Limb (tissue), 2 donors: ENCODE data around the gene CACNA1C.

Experiments
- DNase-seq, 2 donors: peaks; one replicate each; pipeline ENCODE4 v3.0.0-alpha.2; 2016; ENCODE audit errors: extremely low spot score in 2 of 2

The CACNA1C gene

GRCh38 chr12:2194060-2194459 lies 141.3 kb downstream of the CACNA1C start:
- no peak for DNase-seq

DNA sequence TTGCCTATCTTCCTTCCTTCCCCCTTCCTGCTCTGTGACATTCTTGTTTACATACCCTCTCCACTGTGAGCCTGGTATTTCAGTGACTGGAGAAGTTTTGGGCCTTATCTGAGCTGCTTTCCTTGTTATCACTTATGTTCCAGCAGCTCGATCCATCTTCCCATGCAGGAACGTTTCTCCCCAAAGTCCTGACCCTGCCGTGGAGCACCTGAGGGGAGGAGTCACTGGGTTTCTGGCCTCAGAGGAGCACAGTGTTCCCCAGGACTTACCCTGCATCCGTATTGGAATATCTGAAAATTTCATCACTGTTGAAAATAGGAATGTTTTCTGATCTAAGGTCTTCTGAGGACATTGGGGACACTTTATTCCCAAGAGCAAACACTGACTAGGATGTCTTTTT lies 141.8 kb downstream of the CACNA1C start:
- no peak for DNase-seq

DNA sequence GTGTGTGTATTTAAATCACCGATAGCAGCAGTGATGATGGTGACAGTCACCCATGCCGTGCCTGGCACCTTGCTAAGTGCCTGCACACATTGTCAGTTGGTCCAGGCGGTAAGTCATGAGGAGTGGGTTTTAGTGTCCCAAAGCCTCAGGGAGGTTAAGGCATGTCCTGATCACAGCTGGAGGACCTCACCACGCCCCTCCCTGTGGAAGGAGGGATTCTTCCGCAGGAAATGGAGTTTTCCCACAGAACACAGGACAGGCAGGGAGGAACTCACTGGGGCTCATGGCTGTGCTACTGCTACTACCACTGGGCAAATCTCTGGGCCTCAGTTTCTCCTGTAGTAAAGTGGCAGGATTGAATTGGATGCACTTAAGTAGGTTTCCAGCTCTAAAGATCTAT lies 142.3 kb downstream of the CACNA1C start:
- no peak for DNase-seq

DNA sequence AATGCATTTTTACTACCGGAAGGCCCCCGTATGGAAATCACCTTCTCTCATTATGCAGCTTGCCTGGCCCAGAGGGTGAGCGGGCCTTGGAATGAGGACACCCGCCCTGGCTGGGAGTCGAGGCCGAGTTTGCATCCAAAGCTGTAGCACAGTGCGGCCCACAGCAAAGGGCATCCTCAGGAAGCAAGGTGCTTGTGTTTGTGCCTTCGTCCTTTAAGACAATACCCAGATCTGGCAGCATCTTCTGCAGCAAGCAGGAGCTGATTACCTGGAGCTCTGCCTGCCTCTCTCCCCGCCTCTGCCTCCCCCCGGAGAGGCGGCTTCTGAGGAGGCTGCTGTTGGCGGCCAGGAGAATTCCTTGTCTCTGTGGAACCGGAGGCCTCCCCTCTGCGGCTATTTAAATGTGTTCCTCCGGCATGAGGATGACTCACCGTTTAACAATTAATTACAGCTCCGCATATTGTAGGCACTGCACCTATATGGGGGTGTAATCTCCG lies 145.3 kb downstream of the CACNA1C start:
- DNase-seq: no peak

GRCh38 chr12:2198542-2198941 lies 145.8 kb downstream of the CACNA1C start:
- DNase-seq: no peak

DNA sequence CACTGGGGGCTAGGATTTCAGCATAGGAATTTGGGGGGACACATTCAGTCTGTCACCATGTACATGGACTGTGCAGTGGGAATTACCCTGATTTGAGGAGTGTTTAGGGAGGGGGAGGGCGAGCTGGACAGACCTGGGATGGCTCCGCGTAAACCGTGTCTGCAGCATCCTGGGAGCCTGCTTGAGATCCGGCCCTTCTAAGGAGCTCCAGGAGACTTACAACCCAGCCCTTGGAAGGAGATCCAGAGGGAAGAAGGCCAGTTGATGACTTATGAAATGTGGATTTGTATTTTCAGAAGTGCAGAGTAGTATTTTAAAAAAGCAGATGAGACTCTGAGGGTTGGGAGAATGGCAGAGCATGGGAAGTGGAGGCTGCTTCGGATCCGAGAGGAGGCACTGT lies 153.2 kb downstream of the CACNA1C start:
- DNase-seq: no peak

GRCh38 chr12:2208837-2209635 lies 156.2 kb downstream of the CACNA1C start:
- DNase-seq: no peak

- DNase-seq: no peak
Observed at GRCh38 chr12:2211119-2211518, 158.3 kb downstream of the CACNA1C start.

GRCh38 chr12:2212537-2212936 lies 159.8 kb downstream of the CACNA1C start:
- DNase-seq: no peak

GRCh38 chr12:2212971-2213869 lies 160.4 kb downstream of the CACNA1C start:
- peak; percentile 19 to 67 for DNase-seq

DNA sequence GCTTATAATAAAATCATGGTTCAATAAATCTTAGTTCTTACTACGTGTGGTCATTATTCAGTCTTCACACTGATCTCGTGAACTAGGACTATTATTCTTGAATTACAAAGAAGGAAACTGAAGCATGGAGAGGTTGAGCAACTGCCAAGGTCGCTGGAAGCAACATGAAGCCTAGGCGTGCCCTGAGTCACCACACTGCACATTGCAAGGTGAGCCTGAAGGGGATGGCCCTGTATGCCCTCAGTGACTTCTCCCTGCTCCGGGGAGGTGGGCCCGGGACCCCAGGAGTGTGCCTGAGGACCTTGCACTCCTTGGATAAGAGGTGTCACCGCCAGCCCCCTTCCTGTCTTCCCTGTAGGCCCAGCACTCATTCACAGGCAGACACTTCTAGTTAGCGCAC lies 161.6 kb downstream of the CACNA1C start:
- no peak for DNase-seq

DNA sequence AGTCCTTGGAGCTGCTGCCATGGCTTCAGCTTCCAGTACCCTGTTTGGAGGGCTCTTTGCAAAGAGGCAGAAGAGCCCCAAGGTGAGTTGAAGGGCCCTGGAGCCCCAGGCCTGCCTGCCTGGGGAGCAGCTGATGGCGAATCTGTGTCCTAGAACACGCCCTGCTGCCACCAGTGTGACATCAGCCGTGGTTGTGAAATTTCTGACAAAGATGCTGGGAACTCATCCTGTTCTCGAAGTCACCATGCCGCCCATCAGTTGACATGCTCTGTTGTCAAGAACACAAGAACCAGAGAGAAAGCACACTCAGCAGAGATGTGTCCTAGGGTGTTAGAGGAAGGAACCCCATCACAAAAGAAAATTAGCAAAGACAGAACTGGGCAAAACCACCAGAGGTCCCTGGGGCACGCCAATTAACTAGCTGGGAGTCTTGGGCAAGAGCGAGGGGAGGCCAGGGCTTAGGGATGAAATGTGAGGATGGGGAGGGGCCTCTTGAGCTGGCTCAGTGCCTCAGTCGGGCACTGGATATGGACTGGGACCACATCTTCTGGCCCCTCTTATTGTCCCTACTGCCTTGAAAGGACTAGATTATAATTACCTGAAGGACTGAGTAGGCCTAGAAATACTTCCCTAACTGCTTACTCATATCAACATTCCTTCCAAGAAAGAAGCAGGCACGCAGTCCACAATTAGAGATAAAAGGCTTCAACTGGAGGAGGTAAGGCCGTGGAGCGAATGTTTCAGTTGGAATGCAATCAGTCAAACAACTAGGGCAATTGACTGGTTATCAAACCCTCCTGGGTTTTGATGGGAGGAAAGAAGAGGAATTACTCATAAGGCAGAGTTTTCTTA lies 163.1 kb downstream of the CACNA1C start:
- no peak for DNase-seq

GRCh38 chr12:2218706-2219105 lies 165.9 kb downstream of the CACNA1C start:
- no peak for DNase-seq

DNA sequence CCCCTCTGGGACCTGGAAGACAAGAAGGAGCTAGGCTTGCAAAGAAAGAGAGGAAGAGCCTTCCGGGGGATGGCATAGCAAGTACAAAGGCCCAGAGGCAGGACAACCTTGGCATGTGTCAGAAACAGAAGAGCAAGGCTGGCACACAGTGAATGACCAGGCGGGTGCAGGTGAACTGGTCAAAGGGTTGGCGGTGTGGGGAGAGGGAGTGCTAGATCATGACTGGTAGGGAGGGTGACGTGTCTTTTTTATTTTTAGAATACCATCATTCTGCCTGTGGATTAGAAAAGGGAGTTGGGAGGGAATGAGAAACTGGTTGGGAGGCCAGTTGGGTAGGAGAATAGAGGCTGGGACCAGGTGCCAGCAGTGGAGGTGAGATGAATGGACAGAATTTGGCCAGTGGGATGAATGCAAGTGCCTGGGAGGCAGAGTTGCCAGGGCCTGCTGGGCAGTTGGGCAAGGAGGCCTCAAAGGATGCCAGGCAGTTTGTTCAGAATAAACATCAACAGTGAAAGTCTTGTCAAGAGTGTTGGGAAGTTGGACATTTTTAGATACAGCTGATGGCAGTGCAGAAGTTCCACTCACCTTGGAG lies 168.3 kb downstream of the CACNA1C start:
- no peak for DNase-seq

GRCh38 chr12:2222691-2223090 lies 169.9 kb downstream of the CACNA1C start:
- no peak for DNase-seq

DNA sequence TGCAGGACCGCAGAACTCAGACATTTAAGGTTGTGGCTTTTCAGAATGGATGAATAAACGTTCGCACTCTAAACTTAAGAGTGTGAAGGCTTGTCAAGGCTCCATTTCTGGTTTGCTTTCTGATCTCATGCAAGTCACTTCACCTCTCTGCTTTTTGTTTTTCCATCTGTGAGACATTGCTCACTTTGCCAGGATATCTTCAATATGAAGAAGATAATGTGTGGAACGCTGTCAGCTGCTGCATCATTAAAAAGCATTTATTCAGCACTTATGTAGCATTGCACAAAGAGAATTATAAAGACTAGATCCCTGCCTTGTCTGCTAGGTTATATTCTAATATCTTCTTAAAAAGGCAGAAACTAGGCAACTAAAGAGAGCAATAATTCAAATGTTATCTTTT lies 172.2 kb downstream of the CACNA1C start:
- no peak for DNase-seq

DNA sequence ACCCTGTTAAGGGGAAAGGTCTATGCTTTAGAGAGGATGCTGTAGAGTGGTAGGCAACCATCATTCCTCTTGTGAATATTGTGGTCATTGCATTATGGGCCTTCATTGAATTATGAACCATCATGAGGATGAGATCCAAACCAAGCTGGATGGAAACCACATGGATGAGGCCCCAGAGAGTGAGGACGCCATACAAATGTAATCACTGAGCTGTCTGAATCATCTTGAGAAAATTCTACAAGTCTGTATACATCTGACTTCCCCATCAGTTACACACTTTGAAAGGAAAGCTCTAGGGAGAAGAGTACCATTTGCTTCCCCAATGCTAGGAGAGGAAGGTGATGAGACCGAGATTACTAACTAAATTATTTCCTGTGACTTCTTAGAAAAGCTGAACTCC lies 172.9 kb downstream of the CACNA1C start:
- no peak for DNase-seq

GRCh38 chr12:2226641-2227040 lies 173.9 kb downstream of the CACNA1C start:
- no peak for DNase-seq

DNA sequence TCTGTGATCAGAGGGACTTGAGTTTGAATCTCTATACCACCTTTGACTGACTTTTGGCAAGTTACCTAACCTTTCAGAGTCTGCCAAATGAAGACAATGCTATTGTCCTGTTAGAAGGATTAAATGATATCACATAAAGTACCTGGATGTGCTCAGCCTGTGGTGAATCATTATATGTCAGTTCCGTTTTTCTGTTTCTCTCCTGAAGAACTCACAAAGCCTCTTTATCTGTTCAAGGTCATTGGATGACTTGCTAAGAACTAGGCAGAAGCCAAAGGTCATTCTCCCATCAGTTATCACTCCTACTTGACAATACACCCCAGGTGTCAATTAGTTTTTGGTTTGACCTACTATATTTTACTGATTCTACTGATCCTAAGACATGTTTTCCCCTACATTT lies 174.6 kb downstream of the CACNA1C start:
- DNase-seq: no peak

DNA sequence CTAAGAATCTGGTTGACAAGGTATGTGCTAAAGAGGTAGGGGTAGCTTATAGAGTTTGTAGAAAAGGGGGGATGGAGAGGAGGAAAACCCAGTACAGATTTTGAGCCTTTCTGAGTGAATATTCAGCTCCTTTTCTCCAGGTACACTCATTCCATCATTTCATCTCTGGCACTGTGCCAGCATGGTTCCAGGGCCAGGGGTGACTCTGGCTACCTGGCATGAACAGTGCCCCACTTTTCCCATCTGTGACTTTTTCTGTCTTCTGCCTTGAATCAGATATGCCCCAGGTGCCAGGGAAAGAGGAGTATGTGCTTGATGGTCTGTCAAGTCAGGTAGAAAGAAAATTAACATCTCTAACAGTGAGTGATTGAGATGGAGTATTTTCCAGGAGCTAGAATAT lies 175.7 kb downstream of the CACNA1C start:
- no peak for DNase-seq
